ENCODE measurements around the gene TAF4.

The TAF4 gene

GRCh38 chr20:61929561-61929960, 136.1 kb downstream of the TAF4 start:
- no peak overlapping the region for H3K4me3 ChIP-seq (ENCODE audit: low read depth in 1 of 5, low read length in 5 of 5)
- no peak overlapping the region for H3K27ac ChIP-seq (ENCODE audit: low read depth, low read length)
- H3K27me3 ChIP-seq (ENCODE audit: control insufficient read depth in 5 of 5, insufficient read depth in 4 of 5, low read length in 5 of 5): peaks cover 1 to 28% (median 15%) of the 10 kb centered on the region in 5 donors
- no peaks in the 10 kb centered on the region for H3K36me3 ChIP-seq (ENCODE audit: control insufficient read depth in 5 of 5, insufficient read depth in 5 of 5, low read length in 5 of 5)
- no peak overlapping the region for H3K9ac ChIP-seq (ENCODE audit: low read length in 5 of 5)
- no peaks in the 10 kb centered on the region for H3K4me1 ChIP-seq (ENCODE audit: control insufficient read depth in 5 of 5, insufficient read depth in 5 of 5, low read length in 5 of 5)
- H3K9me3 ChIP-seq (ENCODE audit: control insufficient read depth in 5 of 5, low read length in 5 of 5): peaks cover 0 to 11% (median 0%) of the 10 kb centered on the region in 5 donors

GRCh38 chr20:61927826-61928541, 137.7 kb downstream of the TAF4 start:
- no peaks in the 10 kb centered on the region for H3K4me1 ChIP-seq (ENCODE audit: control insufficient read depth in 5 of 5, insufficient read depth in 5 of 5, low read length in 5 of 5)
- H3K9me3 ChIP-seq (ENCODE audit: control insufficient read depth in 5 of 5, low read length in 5 of 5): peaks cover 0 to 11% (median 0%) of the 10 kb centered on the region in 5 donors
- no peaks in the 10 kb centered on the region for H3K36me3 ChIP-seq (ENCODE audit: control insufficient read depth in 5 of 5, insufficient read depth in 5 of 5, low read length in 5 of 5)
- no peak overlapping the region for H3K4me3 ChIP-seq (ENCODE audit: low read depth in 1 of 5, low read length in 5 of 5)
- peaks cover 4 to 27% (median 9%) of the 10 kb centered on the region in 5 donors for H3K27me3 ChIP-seq (ENCODE audit: control insufficient read depth in 5 of 5, insufficient read depth in 4 of 5, low read length in 5 of 5)
- no peak overlapping the region for H3K9ac ChIP-seq (ENCODE audit: low read length in 5 of 5)
- H3K27ac ChIP-seq (ENCODE audit: low read depth, low read length): no peak overlapping the region

GRCh38 chr20:61927193-61927825, 138.4 kb downstream of the TAF4 start:
- Histone ChIP-seq H3K27me3 (ENCODE audit: control insufficient read depth in 5 of 5, insufficient read depth in 4 of 5, low read length in 5 of 5) (peaks cover 4 to 22% (median 9%) of the 10 kb centered on the region in 5 donors), H3K9me3 (ENCODE audit: control insufficient read depth in 5 of 5, low read length in 5 of 5) (peaks cover 0 to 11% (median 0%) of the 10 kb centered on the region in 5 donors), H3K4me3 (ENCODE audit: low read depth in 1 of 5, low read length in 5 of 5) (no peak overlapping the region), H3K27ac (ENCODE audit: low read depth, low read length) (no peak overlapping the region), H3K4me1 (ENCODE audit: control insufficient read depth in 5 of 5, insufficient read depth in 5 of 5, low read length in 5 of 5) (no peaks in the 10 kb centered on the region), H3K9ac (ENCODE audit: low read length in 5 of 5) (no peak overlapping the region), H3K36me3 (ENCODE audit: control insufficient read depth in 5 of 5, insufficient read depth in 5 of 5, low read length in 5 of 5) (no peaks in the 10 kb centered on the region)

- Histone ChIP-seq H3K27ac (ENCODE audit: low read depth, low read length) (no peak overlapping the region), H3K9me3 (ENCODE audit: control insufficient read depth in 5 of 5, low read length in 5 of 5) (peaks cover 0 to 11% (median 0%) of the 10 kb centered on the region in 5 donors), H3K4me1 (ENCODE audit: control insufficient read depth in 5 of 5, insufficient read depth in 5 of 5, low read length in 5 of 5) (no peaks in the 10 kb centered on the region), H3K9ac (ENCODE audit: low read length in 5 of 5) (no peak overlapping the region), H3K27me3 (ENCODE audit: control insufficient read depth in 5 of 5, insufficient read depth in 4 of 5, low read length in 5 of 5) (peaks cover 4 to 16% (median 9%) of the 10 kb centered on the region in 5 donors), H3K4me3 (ENCODE audit: low read depth in 1 of 5, low read length in 5 of 5) (no peak overlapping the region), H3K36me3 (ENCODE audit: control insufficient read depth in 5 of 5, insufficient read depth in 5 of 5, low read length in 5 of 5) (no peaks in the 10 kb centered on the region)
Measured at GRCh38 chr20:61926796-61927192, 138.9 kb downstream of the TAF4 start.

- peaks cover 0 to 11% (median 0%) of the 10 kb centered on the region in 5 donors for H3K9me3 ChIP-seq (ENCODE audit: control insufficient read depth in 5 of 5, low read length in 5 of 5)
- peaks cover 4 to 16% (median 9%) of the 10 kb centered on the region in 5 donors for H3K27me3 ChIP-seq (ENCODE audit: control insufficient read depth in 5 of 5, insufficient read depth in 4 of 5, low read length in 5 of 5)
- no peak overlapping the region for H3K4me3 ChIP-seq (ENCODE audit: low read depth in 1 of 5, low read length in 5 of 5)
- no peaks in the 10 kb centered on the region for H3K4me1 ChIP-seq (ENCODE audit: control insufficient read depth in 5 of 5, insufficient read depth in 5 of 5, low read length in 5 of 5)
- no peaks in the 10 kb centered on the region for H3K36me3 ChIP-seq (ENCODE audit: control insufficient read depth in 5 of 5, insufficient read depth in 5 of 5, low read length in 5 of 5)
- no peak overlapping the region for H3K9ac ChIP-seq (ENCODE audit: low read length in 5 of 5)
- H3K27ac ChIP-seq (ENCODE audit: low read depth, low read length): no peak overlapping the region
Measured at GRCh38 chr20:61926253-61926613, 139.4 kb downstream of the TAF4 start.

- Histone ChIP-seq H3K9me3 (ENCODE audit: control insufficient read depth in 5 of 5, low read length in 5 of 5) (peaks cover 0 to 14% (median 0%) of the 10 kb centered on the region in 5 donors), H3K27ac (ENCODE audit: low read depth, low read length) (no peak overlapping the region), H3K9ac (ENCODE audit: low read length in 5 of 5) (no peak overlapping the region), H3K27me3 (ENCODE audit: control insufficient read depth in 5 of 5, insufficient read depth in 4 of 5, low read length in 5 of 5) (peaks cover 4 to 16% (median 9%) of the 10 kb centered on the region in 5 donors), H3K4me1 (ENCODE audit: control insufficient read depth in 5 of 5, insufficient read depth in 5 of 5, low read length in 5 of 5) (no peaks in the 10 kb centered on the region), H3K4me3 (ENCODE audit: low read depth in 1 of 5, low read length in 5 of 5) (no peak overlapping the region), H3K36me3 (ENCODE audit: control insufficient read depth in 5 of 5, insufficient read depth in 5 of 5, low read length in 5 of 5) (no peaks in the 10 kb centered on the region)
Measured at GRCh38 chr20:61925555-61926252, 140.0 kb downstream of the TAF4 start.

GRCh38 chr20:61924858-61925554, 140.7 kb downstream of the TAF4 start:
- Histone ChIP-seq H3K27me3 (ENCODE audit: control insufficient read depth in 5 of 5, insufficient read depth in 4 of 5, low read length in 5 of 5) (peaks cover 4 to 16% (median 8%) of the 10 kb centered on the region in 5 donors), H3K9me3 (ENCODE audit: control insufficient read depth in 5 of 5, low read length in 5 of 5) (peaks cover 0 to 17% (median 0%) of the 10 kb centered on the region in 5 donors), H3K36me3 (ENCODE audit: control insufficient read depth in 5 of 5, insufficient read depth in 5 of 5, low read length in 5 of 5) (no peaks in the 10 kb centered on the region), H3K27ac (ENCODE audit: low read depth, low read length) (no peak overlapping the region), H3K4me1 (ENCODE audit: control insufficient read depth in 5 of 5, insufficient read depth in 5 of 5, low read length in 5 of 5) (no peaks in the 10 kb centered on the region), H3K4me3 (ENCODE audit: low read depth in 1 of 5, low read length in 5 of 5) (no peak overlapping the region), H3K9ac (ENCODE audit: low read length in 5 of 5) (no peak overlapping the region)

All from subcutaneous abdominal adipose tissue (tissue), 5 donors.